SK-N-SH (cell line): ENCODE data around the gene CNN2. TPM values are rescaled to one million over a fixed set of nuclear protein-coding genes. Genes with fewer than 3 reads are reported as not detected.

Source experiments
- CTCF ChIA-PET: fragments of 300-600, 350-600 bp; formaldehyde crosslinking; extraction: SDS; loops from one replicate; lab custom pipeline; 2021; lab: Yijun Ruan, JAX
- POLR2A ChIA-PET: fragments of 350-600 bp; sonication (Branson Sonifier 250); formaldehyde crosslinking; extraction: SDS; loops from one replicate; lab custom pipeline; 2020; ENCODE audit warnings: antibody characterized with exemption, inconsistent platforms; lab: Yijun Ruan, JAX
- DNase-seq: peaks from one replicate; pipeline ENCODE4 v3.0.0; 2012
- H2AFZ ChIP-seq: fragments of 200-600 bp; sonication (generic); 2 replicates; pipeline ENCODE4 v1.8.1; 2016; ENCODE audit warnings: antibody characterized with exemption, mild to moderate bottlenecking, low read depth
- H3F3A ChIP-seq: fragments of 200-600 bp; sonication (generic); replicated peaks from 2 replicates; pipeline ENCODE3; 2016; ENCODE audit warnings: antibody characterized with exemption, mild to moderate bottlenecking; ENCODE audit not compliant: insufficient read depth
- H3K27ac ChIP-seq, 2 experiments: fragments of 200-500 bp in 1 of 2; fragments of 200-600 bp in 1 of 2; sonication (Bioruptor generic) in 1 of 2; sonication (generic), shearing (Covaris generic) in 1 of 2; 2 replicates each; pipeline versions ENCODE4 v1.5.1 to v1.6.1; 2014 to 2016; ENCODE audit warnings: low read depth in 2 of 2, inconsistent platforms in 1 of 2, low read length in 1 of 2, mild to moderate bottlenecking in 1 of 2, mixed read lengths in 1 of 2
- H3K27me3 ChIP-seq: fragments of 200-600 bp; sonication (generic), shearing (Covaris generic); 2 replicates; pipeline ENCODE4 v1.6.1; 2016; ENCODE audit warnings: mixed run types; ENCODE audit not compliant: insufficient read depth
- H3K36me3 ChIP-seq, 2 experiments: fragments of 200-500 bp in 1 of 2; fragments of 200-600 bp in 1 of 2; sonication (Bioruptor generic) in 1 of 2; sonication (generic) in 1 of 2; replicated peaks in 1 of 2; 2 replicates each; pipeline versions ENCODE3 to v1.5.1; 2014 to 2016; ENCODE audit warnings: low read length in 1 of 2, mild to moderate bottlenecking in 1 of 2; ENCODE audit not compliant: insufficient read depth in 2 of 2, control insufficient read depth in 1 of 2
- H3K4me1 ChIP-seq, 2 experiments: fragments of 200-500 bp in 1 of 2; fragments of 200-600 bp in 1 of 2; sonication (Bioruptor generic) in 1 of 2; sonication (generic), shearing (Covaris generic) in 1 of 2; 2 replicates each; pipeline versions ENCODE4 v1.5.1 to v1.6.1; 2014 to 2016; ENCODE audit warnings: low read depth in 1 of 2, low read length in 1 of 2, mixed run types in 1 of 2; ENCODE audit not compliant: insufficient read depth in 2 of 2, control insufficient read depth in 1 of 2
- H3K4me2 ChIP-seq: fragments of 200-600 bp; sonication (generic), shearing (Covaris generic); 2 replicates; pipeline ENCODE4 v1.6.1; 2017; ENCODE audit warnings: mixed run types
- H3K4me3 ChIP-seq, 2 experiments: fragments of 200-500 bp in 1 of 2; fragments of 200-600 bp in 1 of 2; sonication (Bioruptor generic) in 1 of 2; sonication (generic), shearing (Covaris generic) in 1 of 2; 2 replicates each; pipeline versions ENCODE4 v1.5.1 to v1.8.1; 2014 to 2016; ENCODE audit warnings: low read depth in 2 of 2, inconsistent platforms in 1 of 2, low read length in 1 of 2, mild to moderate bottlenecking in 1 of 2, mixed read lengths in 1 of 2, moderate library complexity in 1 of 2
- H3K79me2 ChIP-seq: fragments of 200-600 bp; sonication (generic); 2 replicates; pipeline ENCODE4 v1.8.1; 2017; ENCODE audit warnings: mild to moderate bottlenecking; ENCODE audit not compliant: insufficient read depth
- H3K9ac ChIP-seq: fragments of 200-600 bp; sonication (generic); 2 replicates; pipeline ENCODE4 v1.6.1; 2017; ENCODE audit warnings: mixed run types
- H3K9me2 ChIP-seq: fragments of 200-600 bp; sonication (generic); 2 replicates; pipeline ENCODE4 v1.6.1; 2017; ENCODE audit warnings: mixed run types
- H3K9me3 ChIP-seq: fragments of 200-600 bp; sonication (generic); 2 replicates; pipeline ENCODE4 v1.6.1; 2017; ENCODE audit warnings: mixed run types, mild to moderate bottlenecking, moderate library complexity
- H4K20me1 ChIP-seq: fragments of 200-600 bp; sonication (generic); 2 replicates; pipeline ENCODE4 v1.6.1; 2017; ENCODE audit warnings: mild to moderate bottlenecking, mixed run types; ENCODE audit not compliant: insufficient read depth
- CTCF ChIP-seq: fragments of 200-600 bp; sonication (generic); IDR thresholded peaks from 2 replicates; pipeline ENCODE4 v1.6.1; 2017; ENCODE audit warnings: antibody characterized with exemption, mild to moderate bottlenecking, moderate library complexity
- EZH2phosphoT487 ChIP-seq: fragments of 200-600 bp; sonication (generic); IDR thresholded peaks from 2 replicates; pipeline ENCODE4 v1.6.1; 2017; ENCODE audit warnings: low read depth, mixed run types, mild to moderate bottlenecking, antibody characterized with exemption, moderate library complexity, borderline replicate concordance
- FOSL2 ChIP-seq: IDR thresholded peaks from 2 replicates; pipeline ENCODE4 v1.4.0; 2012; ENCODE audit warnings: low read depth, mild to moderate bottlenecking, moderate library complexity, borderline replicate concordance
- GABPA ChIP-seq: IDR thresholded peaks from 2 replicates; pipeline ENCODE4 v1.4.0; 2012; ENCODE audit warnings: low read depth, mild to moderate bottlenecking
- GATA2 ChIP-seq: sonication (generic); formaldehyde crosslinking; IDR thresholded peaks from 2 replicates; pipeline ENCODE4 v1.5.0; 2020; ENCODE audit warnings: mild to moderate bottlenecking, missing genetic modification reagents
- MEF2A ChIP-seq: IDR thresholded peaks from 2 replicates; pipeline ENCODE4 v1.4.0; 2012; ENCODE audit warnings: low read depth, borderline replicate concordance
- NFIC ChIP-seq: IDR thresholded peaks from 2 replicates; pipeline ENCODE4 v1.4.0; 2012; ENCODE audit warnings: borderline replicate concordance
- PBX3 ChIP-seq: IDR thresholded peaks from 2 replicates; pipeline ENCODE4; 2012
- RXRA ChIP-seq: IDR thresholded peaks from 2 replicates; pipeline ENCODE4 v1.4.0; 2012; ENCODE audit warnings: low read depth, mild to moderate bottlenecking, borderline replicate concordance
- SIN3A ChIP-seq: IDR thresholded peaks from 2 replicates; pipeline ENCODE4 v1.6.1; 2012; ENCODE audit warnings: low read depth, mild to moderate bottlenecking, low read length, moderate library complexity, borderline replicate concordance
- TCF12 ChIP-seq: IDR thresholded peaks from 2 replicates; pipeline ENCODE4 v1.4.0; 2012
- USF1 ChIP-seq: IDR thresholded peaks from 2 replicates; pipeline ENCODE4 v1.4.0; 2012; ENCODE audit warnings: low read depth, borderline replicate concordance
- USF2 ChIP-seq: fragments of 150-350 bp; IDR thresholded peaks from 2 replicates; pipeline ENCODE4 v1.6.1; 2017; ENCODE audit warnings: antibody characterized with exemption, low read length, low read depth, borderline replicate concordance
- YY1 ChIP-seq: IDR thresholded peaks from 2 replicates; pipeline ENCODE4 v1.4.0; 2012; ENCODE audit warnings: low read depth, mild to moderate bottlenecking
- WGBS: methylation state at CpG from one replicate; pipeline ENCODE4 v1.1.6; 2017; ENCODE audit warnings: low lambda C conversion rate; 5-methylcytosine and 5-hydroxymethylcytosine counted together
- polyA plus RNA-seq, 3 experiments: library from polyadenylated mRNA; depleted of rRNA; stranded (reverse); fragments of >200 nt; gene quantifications; 2 replicates each; pipeline ENCODE4 v1.2.3, GENCODE V29; 2012
- TF ChIP-seq, protein P1 (sequence below): fragments of 150-350 bp; IDR thresholded peaks from 2 replicates; pipeline ENCODE4 v1.6.1; 2016; ENCODE audit warnings: mild to moderate bottlenecking, low read depth, low read length
- TF ChIP-seq, protein P2 (sequence below): IDR thresholded peaks from 2 replicates; pipeline ENCODE4 v1.4.0; 2012; ENCODE audit warnings: low read depth

The CNN2 gene
- polyA plus RNA-seq, 1 of the 3 experiments (the other 2 are of a cell fraction), result 279 TPM

GRCh38 chr19:1087813-1088415, 61.5 kb downstream of the CNN2 start:
- no peaks in the 10 kb centered on the region for H3K9me2 ChIP-seq
- no peaks in the 10 kb centered on the region for H4K20me1 ChIP-seq
- CTCF ChIA-PET, result interaction anchor here (4.1 kb wide), 1 partner anchor 25 kb away, joined by 16 read pairs; no protein-coding TSS in a partner anchor
- no peaks in the 10 kb centered on the region for H3K27me3 ChIP-seq
- H3K4me2 ChIP-seq, result no peak overlapping the region
- H3K9me3 ChIP-seq, result no peaks in the 10 kb centered on the region
- DNase-seq, result no peak
- TF ChIP-seq FOSL2 (no peak), EZH2phosphoT487 (no peak), YY1 (no peak), RXRA (no peak), NFIC (no peak), GATA2 (no peak), MEF2A (no peak), USF2 (no peak), GABPA (no peak)
- no peak overlapping the region for H3K27ac ChIP-seq
- H2AFZ ChIP-seq, result no peak overlapping the region
- H3K36me3 ChIP-seq, result peaks cover 0 to 26% of the 10 kb centered on the region in 2 experiments
- WGBS, result 91% methylated on average over 20 of the region's 27 CpGs
- no peak overlapping the region for H3K4me3 ChIP-seq
- no peak overlapping the region for H3K9ac ChIP-seq
- H3K4me1 ChIP-seq, result peaks cover 0 to 3% of the 10 kb centered on the region in 2 experiments; a peak in 1 of 4 replicates
- H3F3A ChIP-seq, result peaks cover 13% of the 10 kb centered on the region
- POLR2A ChIA-PET, result no interaction called here
- H3K79me2 ChIP-seq, result peaks cover 4% of the 10 kb centered on the region; the same call in 1 of the 2 replicates

DNA sequence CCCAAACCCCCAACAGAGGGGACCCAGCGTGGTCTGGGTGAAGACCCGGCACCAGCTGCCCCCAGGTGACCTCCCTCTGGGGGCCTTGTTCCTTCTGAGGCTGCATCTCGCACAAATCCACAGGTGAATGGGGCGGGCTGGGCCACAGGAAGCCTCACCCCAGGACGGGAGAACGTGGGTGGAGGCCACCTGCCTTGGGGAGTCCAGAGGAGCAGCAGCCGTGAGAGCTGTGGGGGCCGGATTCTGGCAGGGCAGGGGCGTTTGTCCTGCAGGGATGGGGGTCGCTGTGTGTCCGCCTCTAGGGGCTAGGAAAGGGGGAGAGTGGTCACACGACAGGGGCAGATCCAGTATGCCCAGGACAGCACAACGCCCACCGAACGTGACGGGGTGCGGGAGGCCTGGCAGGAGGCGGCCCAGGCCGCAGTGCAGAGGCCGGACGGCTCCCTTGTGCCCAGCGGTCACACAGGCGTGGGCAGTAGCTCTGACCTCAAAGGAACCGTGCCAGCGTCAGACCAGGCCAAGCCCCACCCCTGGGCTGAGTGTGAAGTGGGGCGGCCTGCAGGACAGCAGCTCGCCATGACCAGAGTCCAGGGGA, 62.1 kb downstream of the CNN2 start:
- Histone ChIP-seq H3K9me2 (no peaks in the 10 kb centered on the region), H3K27ac (no peak overlapping the region), H3K79me2 (peaks cover 10% of the 10 kb centered on the region), H3K27me3 (no peaks in the 10 kb centered on the region), H4K20me1 (peaks cover 6% of the 10 kb centered on the region; the same call in 1 of the 2 replicates), H3K9me3 (no peaks in the 10 kb centered on the region), H3F3A (peaks cover 13% of the 10 kb centered on the region), H3K4me3 (no peak overlapping the region), H3K9ac (no peak overlapping the region), H2AFZ (no peak overlapping the region), H3K36me3 (peaks cover 0 to 26% of the 10 kb centered on the region in 2 experiments), H3K4me1 (peaks cover under 1 to 1% of the 10 kb centered on the region in 2 experiments; a peak in 1 of 4 replicates), H3K4me2 (no peak overlapping the region)
- ChIA-PET POLR2A (no interaction called here), CTCF (interaction anchor here (0.8 to 4.1 kb wide), 3 partner anchors 8 to 156 kb away, joined by 3 to 16 read pairs (median 3); no protein-coding TSS in a partner anchor)
- DNase-seq, result no peak
- 98% methylated on average over 20 of the region's 27 CpGs for WGBS
- TF ChIP-seq PBX3, result no peak
- no peak for TF ChIP-seq CTCF
- TF ChIP-seq, protein P1, sequence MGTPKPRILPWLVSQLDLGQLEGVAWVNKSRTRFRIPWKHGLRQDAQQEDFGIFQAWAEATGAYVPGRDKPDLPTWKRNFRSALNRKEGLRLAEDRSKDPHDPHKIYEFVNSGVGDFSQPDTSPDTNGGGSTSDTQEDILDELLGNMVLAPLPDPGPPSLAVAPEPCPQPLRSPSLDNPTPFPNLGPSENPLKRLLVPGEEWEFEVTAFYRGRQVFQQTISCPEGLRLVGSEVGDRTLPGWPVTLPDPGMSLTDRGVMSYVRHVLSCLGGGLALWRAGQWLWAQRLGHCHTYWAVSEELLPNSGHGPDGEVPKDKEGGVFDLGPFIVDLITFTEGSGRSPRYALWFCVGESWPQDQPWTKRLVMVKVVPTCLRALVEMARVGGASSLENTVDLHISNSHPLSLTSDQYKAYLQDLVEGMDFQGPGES, result no peak
- no peak for TF ChIP-seq USF1
- TF ChIP-seq SIN3A, result no peak
- TF ChIP-seq GATA2, result no peak
- TF ChIP-seq, protein P2, sequence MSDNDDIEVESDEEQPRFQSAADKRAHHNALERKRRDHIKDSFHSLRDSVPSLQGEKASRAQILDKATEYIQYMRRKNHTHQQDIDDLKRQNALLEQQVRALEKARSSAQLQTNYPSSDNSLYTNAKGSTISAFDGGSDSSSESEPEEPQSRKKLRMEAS, result no peak
- no peak for TF ChIP-seq FOSL2
- no peak for TF ChIP-seq TCF12
